Upper lobe of left lung (tissue), 4 donors: ENCODE measurements around the gene MGAT4A.

ENCODE experiments used
- POLR2A ChIP-seq, 4 donors: fragments of 450-650 bp; IDR thresholded peaks; one replicate each; pipeline ENCODE4 v1.5.1; 2016 to 2017; ENCODE audit warnings: antibody characterized with exemption in 4 of 4, mild to moderate bottlenecking in 2 of 4
- TF ChIP-seq, protein P1 (sequence below), 6 experiments: fragments of 450-650 bp in 4 of 6; fragments of 200-600 bp in 2 of 6; sonication (generic) in 2 of 6; IDR thresholded peaks; one replicate each; pipeline ENCODE4 v1.5.1; 2016 to 2019; ENCODE audit warnings: antibody characterized with exemption in 6 of 6

DNA sequence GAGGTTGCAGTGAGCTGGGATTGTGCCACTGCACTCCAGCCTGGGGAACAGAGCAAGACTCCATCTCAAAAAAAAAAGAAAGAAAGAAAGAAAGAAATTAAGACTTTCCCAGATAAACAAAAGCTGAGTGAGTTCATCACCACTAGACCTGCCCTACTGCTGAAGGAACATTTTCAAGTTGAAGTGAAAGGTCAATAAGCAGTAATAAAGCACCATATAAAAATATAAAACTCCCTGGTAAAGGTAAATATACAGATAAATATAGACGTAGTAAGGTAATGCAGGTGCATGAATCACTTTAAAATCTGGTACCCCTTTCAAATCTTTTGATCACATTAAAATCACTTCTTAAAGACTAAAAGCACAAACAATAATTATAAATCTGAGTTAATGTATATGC lies 79.9 kb downstream of the MGAT4A start:
- TF ChIP-seq POLR2A (IDR thresholded peaks at IDR 0.05), result no peak
- TF ChIP-seq, protein P1, sequence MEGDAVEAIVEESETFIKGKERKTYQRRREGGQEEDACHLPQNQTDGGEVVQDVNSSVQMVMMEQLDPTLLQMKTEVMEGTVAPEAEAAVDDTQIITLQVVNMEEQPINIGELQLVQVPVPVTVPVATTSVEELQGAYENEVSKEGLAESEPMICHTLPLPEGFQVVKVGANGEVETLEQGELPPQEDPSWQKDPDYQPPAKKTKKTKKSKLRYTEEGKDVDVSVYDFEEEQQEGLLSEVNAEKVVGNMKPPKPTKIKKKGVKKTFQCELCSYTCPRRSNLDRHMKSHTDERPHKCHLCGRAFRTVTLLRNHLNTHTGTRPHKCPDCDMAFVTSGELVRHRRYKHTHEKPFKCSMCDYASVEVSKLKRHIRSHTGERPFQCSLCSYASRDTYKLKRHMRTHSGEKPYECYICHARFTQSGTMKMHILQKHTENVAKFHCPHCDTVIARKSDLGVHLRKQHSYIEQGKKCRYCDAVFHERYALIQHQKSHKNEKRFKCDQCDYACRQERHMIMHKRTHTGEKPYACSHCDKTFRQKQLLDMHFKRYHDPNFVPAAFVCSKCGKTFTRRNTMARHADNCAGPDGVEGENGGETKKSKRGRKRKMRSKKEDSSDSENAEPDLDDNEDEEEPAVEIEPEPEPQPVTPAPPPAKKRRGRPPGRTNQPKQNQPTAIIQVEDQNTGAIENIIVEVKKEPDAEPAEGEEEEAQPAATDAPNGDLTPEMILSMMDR (IDR thresholded peaks at IDR 0.05), result no peak
